NOMO-1 (cell line): ENCODE data around the gene ZRANB2.

Experiments used
- DNase-seq, 2 experiments: peaks; one replicate each; lab custom pipeline; 2025; ENCODE audit not compliant: unreplicated experiment in 2 of 2; lab: John Stamatoyannopoulos, UW

The ZRANB2 gene

GRCh38 chr1:71030026-71030425, 50.8 kb downstream of the ZRANB2 start:
- DNase-seq: no peak

- DNase-seq: peak in 1 of 2 experiments; percentile 28
Observed at GRCh38 chr1:71028981-71029380, 51.9 kb downstream of the ZRANB2 start.

GRCh38 chr1:71027991-71028390, 52.8 kb downstream of the ZRANB2 start:
- DNase-seq: no peak

- DNase-seq: no peak
Observed at GRCh38 chr1:71026093-71026492, 54.7 kb downstream of the ZRANB2 start.

- no peak for DNase-seq
Observed at GRCh38 chr1:71023515-71023914, 57.3 kb downstream of the ZRANB2 start.

- no peak for DNase-seq
Observed at GRCh38 chr1:71019233-71019969, 61.4 kb downstream of the ZRANB2 start.

GRCh38 chr1:71018791-71019190, 62.0 kb downstream of the ZRANB2 start:
- no peak for DNase-seq

- DNase-seq: no peak
Observed at GRCh38 chr1:71015745-71016144, 65.1 kb downstream of the ZRANB2 start.

- no peak for DNase-seq
Observed at GRCh38 chr1:71014178-71014579, 66.7 kb downstream of the ZRANB2 start.
